K562 (cell line): ENCODE results near the gene CCDC136. TPM values are rescaled to one million over a fixed set of nuclear protein-coding genes. Genes with fewer than 3 reads are reported as not detected.
A peak's percentile ranks its signal among the peaks of the same experiment; 100 is the strongest.

Experiments
- HMGN3 ChIP-seq: IDR thresholded peaks from 2 replicates; pipeline ENCODE4 v1.6.1; 2011; ENCODE audit warnings: borderline replicate concordance, low read depth, mild to moderate bottlenecking, mixed read lengths, low read length; ENCODE audit not compliant: insufficient read length; ENCODE audit errors: extremely low read depth
- KAT2B ChIP-seq: IDR thresholded peaks from one replicate; pipeline ENCODE4 v1.6.1; 2012; ENCODE audit warnings: low read depth, mild to moderate bottlenecking, control low read depth, inconsistent platforms, low read length, moderate library complexity
- LCOR ChIP-seq: sonication (generic); formaldehyde crosslinking; IDR thresholded peaks from 2 replicates; pipeline ENCODE4 v1.8.0; 2022; ENCODE audit warnings: mild to moderate bottlenecking, missing genetic modification reagents
- RERE ChIP-seq: sonication (generic); formaldehyde crosslinking; IDR thresholded peaks from 2 replicates; pipeline ENCODE4 v1.8.0; 2023; ENCODE audit warnings: missing genetic modification reagents, mild to moderate bottlenecking, borderline replicate concordance
- RHOXF2B ChIP-seq: fragments of 250-450 bp; sonication (Bioruptor Pico); conservative IDR thresholded peaks from 2 replicates; pipeline ENCODE4 v1.5.1; 2021
- SMARCC2 ChIP-seq: fragments of 450-650 bp; IDR thresholded peaks from 2 replicates; pipeline ENCODE4 v1.6.1; 2017; ENCODE audit warnings: antibody characterized with exemption, moderate library complexity, mild to moderate bottlenecking, low read depth
- SUPT5H ChIP-seq: fragments of 450-650 bp; IDR thresholded peaks from 2 replicates; pipeline ENCODE4 v1.6.1; 2016
- TCFL5 ChIP-seq: fragments of 250-450 bp; sonication (Bioruptor Pico); conservative IDR thresholded peaks from 2 replicates; pipeline ENCODE4 v1.6.1; 2021; ENCODE audit warnings: mild to moderate bottlenecking, moderate library complexity, matching md5 sums
- U2AF1 ChIP-seq: fragments of 200-400 bp; formaldehyde crosslinking; optimal IDR thresholded peaks from 2 replicates; pipeline ENCODE3; 2017; ENCODE audit warnings: mild to moderate bottlenecking, low read depth, low read length, moderate library complexity
- XRCC5 ChIP-seq: fragments of 200-400 bp; formaldehyde crosslinking; IDR thresholded peaks from 2 replicates; pipeline ENCODE4 v1.6.1; 2017; ENCODE audit warnings: low read depth, mild to moderate bottlenecking, low read length
- YY1 ChIP-seq, 3 experiments: IDR thresholded peaks; 2 replicates each; pipeline ENCODE4 v1.6.1; 2011; ENCODE audit warnings: low read length in 2 of 3, mild to moderate bottlenecking in 2 of 3, moderate library complexity in 2 of 3, borderline replicate concordance in 1 of 3, control low read depth in 1 of 3, low read depth in 1 of 3; ENCODE audit not compliant: insufficient read depth in 3 of 3, insufficient replicate concordance in 2 of 3, control insufficient read depth in 1 of 3, insufficient read length in 1 of 3; ENCODE audit errors: extremely low read depth in 1 of 3
- ZBTB1 ChIP-seq: sonication (generic); formaldehyde crosslinking; IDR thresholded peaks from 2 replicates; pipeline ENCODE4 v1.8.1; 2023; ENCODE audit warnings: missing genetic modification reagents, low read depth, mild to moderate bottlenecking, borderline replicate concordance
- ZFP36 ChIP-seq: fragments of 150-350 bp; IDR thresholded peaks from 2 replicates; pipeline ENCODE4 v1.6.1; 2018; ENCODE audit warnings: low read length, low read depth; ENCODE audit not compliant: partially characterized antibody
- ZNF239 ChIP-seq: fragments of 250-450 bp; sonication (Bioruptor Pico); IDR thresholded peaks from 2 replicates; pipeline ENCODE4 v1.4.0; 2020; ENCODE audit warnings: mild to moderate bottlenecking
- polyA plus RNA-seq, 8 experiments: library from polyadenylated mRNA; depleted of rRNA in 4 of 8; stranded (reverse) in 5 of 8; unstranded in 3 of 8; fragments of >200 nt; fragmentation: Nextera tagmentation in 2 of 8; fragmentation: Illumina TruSeq in 1 of 8; extraction: Ambion mirVana in 2 of 8; extraction: Trizol in 1 of 8; gene quantifications; 2 replicates each; pipeline versions ENCODE4 v1.2.1 to v1.2.3, GENCODE V29; 2011 to 2014; ENCODE audit warnings: inconsistent platforms in 1 of 8, missing spikeins in 1 of 8
- total RNA-seq, 7 experiments: library from RNA; depleted of rRNA in 6 of 7; stranded (reverse); fragments of >200 nt in 6 of 7; fragmentation: Illumina TruSeq in 2 of 7; extraction: Trizol in 2 of 7; gene quantifications; 2 replicates each; pipeline versions ENCODE4 v1.2.1 to v1.2.3, GENCODE V29; 2011 to 2021; ENCODE audit warnings: low replicate concordance in 1 of 7
- TF ChIP-seq, protein P1 (sequence below): fragments of 450-650 bp; IDR thresholded peaks from 2 replicates; pipeline ENCODE4 v1.6.1; 2016; ENCODE audit warnings: low read depth, mild to moderate bottlenecking, moderate library complexity
- TF ChIP-seq, protein P2 (sequence below): IDR thresholded peaks from 2 replicates; pipeline ENCODE4 v1.6.1; 2011; ENCODE audit not compliant: insufficient read length; ENCODE audit errors: extremely low read depth
- TF ChIP-seq, protein P3 (sequence below): sonication (generic); formaldehyde crosslinking; IDR thresholded peaks from 2 replicates; pipeline ENCODE4 v1.9.0; 2022; ENCODE audit warnings: mild to moderate bottlenecking, missing genetic modification reagents

The CCDC136 gene
- total and polyA plus RNA-seq, 9 of the 15 experiments (the other 6 are each of a cell fraction or from before 2014, with no cell fraction given) = 2.4 to 40.8 (median 26.5) TPM

DNA sequence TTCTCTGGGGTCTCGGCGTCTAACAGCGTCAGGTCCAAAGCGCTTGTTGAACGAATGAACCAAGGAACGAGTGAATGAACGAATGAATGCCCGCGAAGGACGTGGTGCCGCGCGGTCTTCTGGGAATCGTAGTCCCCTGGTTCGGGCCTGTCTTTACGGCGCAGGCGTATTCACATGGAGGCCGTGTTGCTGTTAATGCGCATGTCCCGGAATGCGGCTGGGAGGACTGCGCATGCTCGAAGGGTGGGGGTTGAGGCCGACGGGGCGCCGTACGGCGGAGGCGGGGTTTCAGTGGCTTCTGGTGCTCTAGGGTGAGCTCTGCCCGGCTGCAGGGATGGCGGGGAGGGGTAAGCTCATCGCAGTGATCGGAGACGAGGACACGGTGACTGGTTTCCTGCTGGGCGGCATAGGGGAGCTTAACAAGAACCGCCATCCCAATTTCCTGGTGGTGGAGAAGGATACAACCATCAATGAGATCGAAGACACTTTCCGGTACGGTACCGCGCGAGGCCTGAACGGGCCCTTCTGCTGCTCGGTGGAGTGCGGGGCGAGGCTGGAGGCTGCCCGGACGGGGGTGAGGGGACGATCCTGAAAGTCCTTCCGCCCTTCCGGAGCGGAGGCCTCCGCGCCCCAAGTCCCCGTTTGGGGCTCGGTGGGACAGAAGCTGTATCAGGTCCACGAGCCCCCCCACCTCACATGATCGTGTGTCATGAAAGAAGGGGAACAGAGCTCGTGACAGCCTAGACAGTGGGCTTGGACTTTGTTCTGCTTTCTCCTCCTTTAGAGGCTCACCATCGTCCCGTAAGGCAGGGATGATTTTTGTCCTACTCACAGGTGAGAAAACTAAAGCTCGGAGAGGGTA, 71.0 kb downstream of the CCDC136 start, which contains the start of gene ATP6V1F (continued):
- TF ChIP-seq, protein P1, sequence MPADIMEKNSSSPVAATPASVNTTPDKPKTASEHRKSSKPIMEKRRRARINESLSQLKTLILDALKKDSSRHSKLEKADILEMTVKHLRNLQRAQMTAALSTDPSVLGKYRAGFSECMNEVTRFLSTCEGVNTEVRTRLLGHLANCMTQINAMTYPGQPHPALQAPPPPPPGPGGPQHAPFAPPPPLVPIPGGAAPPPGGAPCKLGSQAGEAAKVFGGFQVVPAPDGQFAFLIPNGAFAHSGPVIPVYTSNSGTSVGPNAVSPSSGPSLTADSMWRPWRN = no peak
- TF ChIP-seq RERE (no peak), SMARCC2 (peak; percentile 43; the same call in 1 of the 2 replicates), ZBTB1 (CRISPR knock-in tag) (no peak; the same call in 1 of the 2 replicates), HMGN3 (no peak), YY1 (IDR thresholded peaks at IDR 0.05; ENCODE audit: borderline replicate concordance in 1 of 3, control insufficient read depth in 1 of 3, extremely low read depth in 1 of 3, insufficient read depth in 3 of 3, insufficient read length in 1 of 3, insufficient replicate concordance in 2 of 3, low read depth in 1 of 3, low read length in 2 of 3) (peak in 2 of 3 experiments; percentile 50 to 77), LCOR (peak; percentile 32; the same call in 1 of the 2 replicates), SUPT5H (peak; percentile 93), RHOXF2B (CRISPR knock-in tag) (0 out of 2 replicates have a peak, but pooled peaks have one; percentile 4), ZNF239 (no peak), ZFP36 (no peak), XRCC5 (no peak), KAT2B (no peak), U2AF1 (no peak), TCFL5 (no peak)
- TF ChIP-seq, protein P2, sequence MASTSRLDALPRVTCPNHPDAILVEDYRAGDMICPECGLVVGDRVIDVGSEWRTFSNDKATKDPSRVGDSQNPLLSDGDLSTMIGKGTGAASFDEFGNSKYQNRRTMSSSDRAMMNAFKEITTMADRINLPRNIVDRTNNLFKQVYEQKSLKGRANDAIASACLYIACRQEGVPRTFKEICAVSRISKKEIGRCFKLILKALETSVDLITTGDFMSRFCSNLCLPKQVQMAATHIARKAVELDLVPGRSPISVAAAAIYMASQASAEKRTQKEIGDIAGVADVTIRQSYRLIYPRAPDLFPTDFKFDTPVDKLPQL = no peak
- TF ChIP-seq, protein P3, sequence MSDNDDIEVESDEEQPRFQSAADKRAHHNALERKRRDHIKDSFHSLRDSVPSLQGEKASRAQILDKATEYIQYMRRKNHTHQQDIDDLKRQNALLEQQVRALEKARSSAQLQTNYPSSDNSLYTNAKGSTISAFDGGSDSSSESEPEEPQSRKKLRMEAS (CRISPR knock-in tag) = no peak
